Stimulated activated memory B cell treated with anti-CD40 and anti-IgM and Interleukin-4, amounts not matched to agents 10 μg/mL and 1 μg/mL and 100 μg/mL, for 72 hours (primary cell): ENCODE results near the gene PDE1C.

Experiments
- ATAC-seq: fragments of 150-1000 bp; cut with Tn5 transposase; 2 replicates; pipeline ENCODE4 v1.10.0; 2021
- H3K27ac Mint-ChIP-seq: one replicate; pipeline ENCODE4 v1.8.0; 2022; ENCODE audit warnings: mild to moderate bottlenecking, mixed read lengths
- H3K27me3 Mint-ChIP-seq: one replicate; pipeline ENCODE4 v1.8.0; 2022; ENCODE audit warnings: mixed read lengths
- H3K36me3 Mint-ChIP-seq: one replicate; pipeline ENCODE4 v1.8.0; 2022; ENCODE audit warnings: mixed read lengths
- H3K4me1 Mint-ChIP-seq: one replicate; pipeline ENCODE4 v1.8.0; 2022; ENCODE audit warnings: mixed read lengths
- H3K4me3 Mint-ChIP-seq: one replicate; pipeline ENCODE4 v1.8.0; 2022; ENCODE audit warnings: mild to moderate bottlenecking, moderate library complexity, mixed read lengths
- H3K9me3 Mint-ChIP-seq: one replicate; pipeline ENCODE4 v1.8.0; 2022; ENCODE audit warnings: mixed read lengths

PDE1C gene

GRCh38 chr7:31935124-31936054 is 134.8 kb downstream of the PDE1C start:
- Mint-ChIP-seq H3K4me1 (no peaks in the 10 kb centered on the region), H3K36me3 (no peaks in the 10 kb centered on the region), H3K27ac (no peak overlapping the region), H3K4me3 (no peak overlapping the region), H3K9me3 (peaks cover 5% of the 10 kb centered on the region), H3K27me3 (no peaks in the 10 kb centered on the region)
- no peak for ATAC-seq

GRCh38 chr7:31934551-31934950 is 135.7 kb downstream of the PDE1C start:
- Mint-ChIP-seq H3K36me3 (no peaks in the 10 kb centered on the region), H3K9me3 (peaks cover 6% of the 10 kb centered on the region), H3K4me1 (no peaks in the 10 kb centered on the region), H3K4me3 (no peak overlapping the region), H3K27me3 (no peaks in the 10 kb centered on the region), H3K27ac (no peak overlapping the region)
- no peak for ATAC-seq

GRCh38 chr7:31933481-31933880 is 136.7 kb downstream of the PDE1C start:
- Mint-ChIP-seq H3K4me3 (no peak overlapping the region), H3K27ac (no peak overlapping the region), H3K27me3 (no peaks in the 10 kb centered on the region), H3K9me3 (peaks cover 10% of the 10 kb centered on the region), H3K4me1 (no peaks in the 10 kb centered on the region), H3K36me3 (no peaks in the 10 kb centered on the region)
- no peak for ATAC-seq

- Mint-ChIP-seq H3K36me3 (no peaks in the 10 kb centered on the region), H3K4me1 (no peaks in the 10 kb centered on the region), H3K9me3 (peaks cover 5% of the 10 kb centered on the region), H3K27ac (no peak overlapping the region), H3K4me3 (no peak overlapping the region), H3K27me3 (no peaks in the 10 kb centered on the region)
- ATAC-seq, result no peak
These were observed 143.1 kb downstream of the PDE1C start for GRCh38 chr7:31926991-31927584.

- H3K4me1 Mint-ChIP-seq, result no peaks in the 10 kb centered on the region
- H3K27me3 Mint-ChIP-seq, result no peaks in the 10 kb centered on the region
- H3K4me3 Mint-ChIP-seq, result no peak overlapping the region
- peaks cover 5% of the 10 kb centered on the region for H3K9me3 Mint-ChIP-seq
- no peak overlapping the region for H3K27ac Mint-ChIP-seq
- no peaks in the 10 kb centered on the region for H3K36me3 Mint-ChIP-seq
- no peak for ATAC-seq
These were observed 144.3 kb downstream of the PDE1C start for GRCh38 chr7:31925753-31926454.

- H3K36me3 Mint-ChIP-seq, result no peaks in the 10 kb centered on the region
These were observed 146.0 kb downstream of the PDE1C start for GRCh38 chr7:31924251-31924650.

GRCh38 chr7:31922848-31923247 is 147.4 kb downstream of the PDE1C start:
- no peaks in the 10 kb centered on the region for H3K4me1 Mint-ChIP-seq
- no peak overlapping the region for H3K4me3 Mint-ChIP-seq
- no peak for ATAC-seq

More at GRCh38 chr7:31924251-31924650, 146.0 kb downstream of the PDE1C start:
- H3K4me1 Mint-ChIP-seq, result no peaks in the 10 kb centered on the region
- peaks cover under 1% of the 10 kb centered on the region for H3K9me3 Mint-ChIP-seq
- ATAC-seq, result no peak
- no peak overlapping the region for H3K27ac Mint-ChIP-seq
- no peak overlapping the region for H3K4me3 Mint-ChIP-seq
- no peaks in the 10 kb centered on the region for H3K27me3 Mint-ChIP-seq

GRCh38 chr7:31921047-31921446 is 149.2 kb downstream of the PDE1C start:
- H3K4me3 Mint-ChIP-seq, result no peak overlapping the region
- H3K27me3 Mint-ChIP-seq, result no peaks in the 10 kb centered on the region
- no peaks in the 10 kb centered on the region for H3K36me3 Mint-ChIP-seq
- no peak overlapping the region for H3K27ac Mint-ChIP-seq
- no peaks in the 10 kb centered on the region for H3K9me3 Mint-ChIP-seq
- H3K4me1 Mint-ChIP-seq, result no peaks in the 10 kb centered on the region
- ATAC-seq, result no peak

More at GRCh38 chr7:31922848-31923247, 147.4 kb downstream of the PDE1C start:
- H3K27me3 Mint-ChIP-seq, result no peaks in the 10 kb centered on the region
- no peak overlapping the region for H3K27ac Mint-ChIP-seq
- no peaks in the 10 kb centered on the region for H3K9me3 Mint-ChIP-seq
- H3K36me3 Mint-ChIP-seq, result no peaks in the 10 kb centered on the region

GRCh38 chr7:31919678-31920369 is 150.4 kb downstream of the PDE1C start:
- no peak overlapping the region for H3K27ac Mint-ChIP-seq
- H3K9me3 Mint-ChIP-seq, result no peaks in the 10 kb centered on the region
- peak; percentile 36 for ATAC-seq
- H3K4me1 Mint-ChIP-seq, result no peaks in the 10 kb centered on the region
- no peaks in the 10 kb centered on the region for H3K27me3 Mint-ChIP-seq
- H3K4me3 Mint-ChIP-seq, result no peak overlapping the region
- no peaks in the 10 kb centered on the region for H3K36me3 Mint-ChIP-seq

- Mint-ChIP-seq H3K4me3 (no peak overlapping the region), H3K36me3 (no peaks in the 10 kb centered on the region), H3K27ac (no peak overlapping the region)
These were observed 151.4 kb downstream of the PDE1C start for GRCh38 chr7:31918706-31919393.

GRCh38 chr7:31917256-31917655 is 153.0 kb downstream of the PDE1C start:
- ATAC-seq, result no peak
- no peaks in the 10 kb centered on the region for H3K9me3 Mint-ChIP-seq
- no peak overlapping the region for H3K27ac Mint-ChIP-seq
- H3K4me1 Mint-ChIP-seq, result no peaks in the 10 kb centered on the region
- H3K27me3 Mint-ChIP-seq, result no peaks in the 10 kb centered on the region
- H3K4me3 Mint-ChIP-seq, result no peak overlapping the region
- no peaks in the 10 kb centered on the region for H3K36me3 Mint-ChIP-seq

More at GRCh38 chr7:31918706-31919393, 151.4 kb downstream of the PDE1C start:
- Mint-ChIP-seq H3K4me1 (no peaks in the 10 kb centered on the region), H3K27me3 (no peaks in the 10 kb centered on the region), H3K9me3 (no peaks in the 10 kb centered on the region)
- no peak for ATAC-seq

- H3K4me3 Mint-ChIP-seq, result no peak overlapping the region
These were observed 160.0 kb downstream of the PDE1C start for GRCh38 chr7:31910191-31910590.

GRCh38 chr7:31906479-31907171 is 163.6 kb downstream of the PDE1C start:
- Mint-ChIP-seq H3K27ac (no peak overlapping the region), H3K4me1 (no peaks in the 10 kb centered on the region), H3K4me3 (no peak overlapping the region)

More at GRCh38 chr7:31910191-31910590, 160.0 kb downstream of the PDE1C start:
- no peak for ATAC-seq
- no peaks in the 10 kb centered on the region for H3K36me3 Mint-ChIP-seq
- no peak overlapping the region for H3K27ac Mint-ChIP-seq
- H3K4me1 Mint-ChIP-seq, result no peaks in the 10 kb centered on the region
- peaks cover 3% of the 10 kb centered on the region for H3K9me3 Mint-ChIP-seq
- no peaks in the 10 kb centered on the region for H3K27me3 Mint-ChIP-seq

GRCh38 chr7:31903962-31904361 is 166.2 kb downstream of the PDE1C start:
- Mint-ChIP-seq H3K36me3 (no peaks in the 10 kb centered on the region), H3K4me1 (no peaks in the 10 kb centered on the region)

More at GRCh38 chr7:31906479-31907171, 163.6 kb downstream of the PDE1C start:
- H3K9me3 Mint-ChIP-seq, result peaks cover 3% of the 10 kb centered on the region
- H3K27me3 Mint-ChIP-seq, result no peaks in the 10 kb centered on the region
- H3K36me3 Mint-ChIP-seq, result no peaks in the 10 kb centered on the region
- no peak for ATAC-seq

More at GRCh38 chr7:31903962-31904361, 166.2 kb downstream of the PDE1C start:
- Mint-ChIP-seq H3K9me3 (peaks cover 3% of the 10 kb centered on the region), H3K4me3 (no peak overlapping the region), H3K27ac (no peak overlapping the region), H3K27me3 (no peaks in the 10 kb centered on the region)
- no peak for ATAC-seq
